Measurements from ENCODE around the gene SIM2.

The SIM2 gene

GRCh38 chr21:36700971-36701755 lies 2.2 kb downstream of the SIM2 start:
- DNase-seq, result no peak

- DNase-seq, result no peak
These were observed 3.1 kb downstream of the SIM2 start for GRCh38 chr21:36701756-36702621.

GRCh38 chr21:36702622-36702968 lies 3.7 kb downstream of the SIM2 start:
- DNase-seq, result no peak

- no peak for DNase-seq
These were observed 4.2 kb downstream of the SIM2 start for GRCh38 chr21:36703123-36703522.

- no peak for DNase-seq
These were observed 4.8 kb downstream of the SIM2 start for GRCh38 chr21:36703626-36704280.

GRCh38 chr21:36704281-36704957 lies 5.5 kb downstream of the SIM2 start:
- peak; percentile 0 for DNase-seq

- DNase-seq, result peak; percentile 5
These were observed 6.2 kb downstream of the SIM2 start for GRCh38 chr21:36704958-36705678.

GRCh38 chr21:36705679-36706481 lies 7.0 kb downstream of the SIM2 start:
- peak; percentile 6 for DNase-seq

- peak; percentile 1 for DNase-seq
These were observed 7.6 kb downstream of the SIM2 start for GRCh38 chr21:36706482-36706852.

- DNase-seq, result peak; percentile 6
These were observed 8.2 kb downstream of the SIM2 start for GRCh38 chr21:36706951-36707762.

- peak; percentile 0 for DNase-seq
These were observed 8.9 kb downstream of the SIM2 start for GRCh38 chr21:36707763-36708285.

- peak; percentile 6 for DNase-seq
These were observed 9.5 kb downstream of the SIM2 start for GRCh38 chr21:36708286-36709029.

- DNase-seq, result peak; percentile 6
These were observed 10.3 kb downstream of the SIM2 start for GRCh38 chr21:36709030-36709867.

- DNase-seq, result peak; percentile 6
These were observed 11.2 kb downstream of the SIM2 start for GRCh38 chr21:36709868-36710728.

- no peak for DNase-seq
These were observed 11.8 kb downstream of the SIM2 start for GRCh38 chr21:36710729-36711048.

GRCh38 chr21:36713746-36714145 lies 14.8 kb downstream of the SIM2 start:
- DNase-seq, result no peak

- no peak for DNase-seq
These were observed 17.5 kb downstream of the SIM2 start for GRCh38 chr21:36716387-36716786.

- no peak for DNase-seq
These were observed 17.9 kb downstream of the SIM2 start for GRCh38 chr21:36716836-36717235.
